ENCODE measurements around the gene PARN. TPM values are rescaled to one million over a fixed set of nuclear protein-coding genes. Genes with fewer than 3 reads are reported as not detected.
"Not testable (repeated sequence)": the region's sequence is repeated elsewhere in the genome, so short reads cannot be mapped to it uniquely, and the experiment has no call there.

PARN gene
- total and polyA plus RNA-seq, 2 of the 8 experiments (the other 6 are each of a cell fraction or from before 2014, with no cell fraction given) = 24.5 to 44.6 TPM

DNA sequence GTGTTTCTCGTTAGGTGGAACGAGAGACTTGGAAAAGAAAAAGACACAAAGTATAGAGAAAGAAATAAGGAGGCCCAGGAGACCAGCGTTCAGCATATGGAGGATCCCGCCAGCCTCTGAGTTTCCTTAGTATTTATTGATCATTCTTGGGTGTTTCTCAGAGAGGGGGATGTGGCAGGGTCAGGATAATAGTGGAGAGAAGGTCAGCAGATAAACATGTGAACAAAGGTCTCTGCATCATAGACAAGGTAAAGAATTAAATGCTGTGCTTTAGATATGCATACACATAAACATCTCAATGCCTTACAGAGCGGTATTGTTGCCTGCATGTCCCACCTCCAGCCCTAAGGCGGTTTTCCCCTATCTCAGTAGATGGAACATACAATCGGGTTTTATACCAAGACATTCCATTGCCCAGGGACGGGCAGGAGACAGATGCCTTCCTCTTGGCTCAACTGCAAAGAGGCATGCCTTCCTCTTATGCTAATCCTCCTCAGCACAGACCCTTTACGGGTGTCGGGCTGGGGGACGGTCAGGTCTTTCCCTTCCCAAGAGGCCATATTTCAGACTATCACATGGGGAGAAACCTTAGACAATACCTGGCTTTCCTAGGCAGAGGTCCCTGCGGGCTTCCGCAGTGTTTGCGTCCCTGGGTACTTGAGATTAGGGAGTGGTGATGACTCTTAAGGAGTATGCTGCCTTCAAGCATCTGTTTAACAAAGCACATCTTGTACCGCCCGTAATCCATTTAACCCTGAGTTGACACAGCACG lies 6.3 kb upstream of the PARN start:
- H2BK15ac ChIP-seq (ENCODE audit: low read length); H3K23ac ChIP-seq (ENCODE audit: insufficient read length); H3K14ac ChIP-seq (ENCODE audit: insufficient read length); H4K20me1 ChIP-seq (replicated peaks in 1 of 2; ENCODE audit: control insufficient read depth in 1 of 2, insufficient read depth in 2 of 2, low read length in 2 of 2); H2BK5ac ChIP-seq (ENCODE audit: low read depth, low read length); H3K4ac ChIP-seq (replicated peaks; ENCODE audit: insufficient read length, low read depth, low read length); H3K79me1 ChIP-seq (ENCODE audit: low read depth, low read length); FAIRE-seq; H3K23me2 ChIP-seq (ENCODE audit: low read depth, low read length); H4K5ac ChIP-seq (ENCODE audit: insufficient read length, low read depth, low read length); H2BK20ac ChIP-seq (ENCODE audit: low read length); H3K56ac ChIP-seq (replicated peaks; ENCODE audit: insufficient read length, low read depth, low read length); H2BK12ac ChIP-seq (ENCODE audit: low read depth, low read length); CTCF ChIA-PET (ENCODE audit: partially characterized antibody); H4K8ac ChIP-seq (ENCODE audit: extremely low read depth, insufficient read depth, low read length); H3K9me3 ChIP-seq (ENCODE audit: insufficient read depth in 2 of 2, low read depth in 1 of 2, low read length in 1 of 2); H3K9ac ChIP-seq (replicated peaks in 1 of 4; ENCODE audit: extremely low read depth in 1 of 4, low read depth in 3 of 4, low read length in 3 of 4); H3K27me3 ChIP-seq (replicated peaks in 1 of 4; ENCODE audit: control insufficient read depth in 3 of 4, extremely low read depth in 1 of 4, insufficient read depth in 3 of 4, low read length in 3 of 4); H2AK5ac ChIP-seq (ENCODE audit: low read depth, low read length); H2BK120ac ChIP-seq (replicated peaks; ENCODE audit: low read depth, low read length); H2AFZ ChIP-seq (ENCODE audit: low read length); H4K91ac ChIP-seq (replicated peaks; ENCODE audit: insufficient read length, low read length): not testable (repeated sequence)
- Histone ChIP-seq H3K79me2 (ENCODE audit: control insufficient read depth in 1 of 2, insufficient read depth in 2 of 2, low read length in 2 of 2) (peaks cover 16 to 67% of the 10 kb centered on the region in 2 experiments; a peak in 3 of 4 replicates), H3K18ac (ENCODE audit: extremely low read depth, low read length) (peak overlapping the region; percentile 25; the same call in 1 of the 2 replicates), H3K4me1 (replicated peaks in 1 of 4; ENCODE audit: control insufficient read depth in 3 of 4, insufficient read depth in 4 of 4, low read length in 3 of 4) (peaks cover 16 to 28% (median 22%) of the 10 kb centered on the region in 4 experiments), H3K27ac (ENCODE audit: low read depth, low read length) (peak overlapping the region; percentile 76), H3K4me2 (ENCODE audit: insufficient read depth in 1 of 2, low read depth in 2 of 2, low read length in 2 of 2) (peak overlapping the region; percentile 58 to 91), H3K36me3 (ENCODE audit: control insufficient read depth in 2 of 4, insufficient read depth in 4 of 4, low read length in 3 of 4) (peaks cover 0 to 23% (median 6%) of the 10 kb centered on the region in 4 experiments; a peak in 5 of 8 replicates), H3K4me3 (ENCODE audit: extremely low read depth in 1 of 4, insufficient read depth in 2 of 4, low read depth in 3 of 4, low read length in 4 of 4) (peak overlapping the region in 2 of 4 experiments; percentile 14 to 96; a peak in 3 of 8 replicates)
- DNase-seq (ENCODE audit: low read depth in 1 of 2, low spot score in 2 of 2) = peak in 1 of 2 experiments; percentile 65
- POLR2A ChIA-PET (ENCODE audit: partially characterized antibody) = interaction anchor here (0.7 kb wide), 1 partner anchor 19 kb away, joined by 4 read pairs; no protein-coding TSS in a partner anchor
- TF ChIP-seq POLR2AphosphoS5 (IDR thresholded peaks at IDR 0.05; ENCODE audit: low read depth, low read length) = 0 out of 2 replicates have a peak, but pooled peaks have one; percentile 37
- TF ChIP-seq ASH2L (IDR thresholded peaks at IDR 0.05; ENCODE audit: low read length) = peak; percentile 53
- peak in 1 of 2 experiments; percentile 53; a peak in 1 of 3 replicates for TF ChIP-seq POLR2A (IDR thresholded peaks at IDR 0.05; ENCODE audit: control extremely low read depth in 1 of 2, low read depth in 2 of 2, low read length in 2 of 2)
- 11% methylated on average over 17 of the region's 17 CpGs; no CpG with 5 or more reads in 1 of the 2 experiments for WGBS, 2 experiments (ENCODE audit: extremely low coverage in 1 of 2, insufficient coverage in 1 of 2, insufficient read length in 1 of 2, insufficient replicate concordance in 2 of 2, low coverage in 1 of 2, low lambda C conversion rate in 2 of 2, missing lambda C conversion rate in 1 of 2)
